ENCODE measurements around the gene SMIM7. TPM values are rescaled to one million over a fixed set of nuclear protein-coding genes. Genes with fewer than 3 reads are reported as not detected.
A peak's percentile ranks its signal among the peaks of the same experiment; 100 is the strongest.

SMIM7 gene
- total RNA-seq, 1 donor from 2014 or later, result 78.7 TPM

DNA sequence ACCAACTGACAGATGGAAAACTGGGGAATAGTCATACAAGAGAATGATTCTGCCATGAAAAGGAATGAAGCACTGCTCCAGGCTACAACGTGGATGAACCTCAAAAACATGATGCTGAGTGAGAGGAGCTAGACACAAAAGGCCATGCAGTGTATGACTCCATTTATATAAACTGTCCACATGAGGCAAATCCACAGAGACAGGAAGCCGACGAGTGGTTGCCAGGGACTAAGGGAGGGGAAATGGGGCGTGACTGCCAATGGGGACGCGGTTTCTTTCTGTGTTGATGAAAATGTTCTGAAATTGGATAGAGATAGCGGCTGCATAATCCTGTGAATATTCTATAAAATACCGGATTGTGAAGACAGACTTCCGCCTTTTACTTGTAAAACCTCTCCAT is 10.2 kb downstream of the SMIM7 start:
- Mint-ChIP-seq H3K4me1 (peaks cover 8% of the 10 kb centered on the region), H3K36me3 (ENCODE audit: low read depth) (peaks cover 34% of the 10 kb centered on the region), H3K27ac (ENCODE audit: unreplicated experiment) (no peak overlapping the region), H3K9me3 (no peaks in the 10 kb centered on the region), H3K4me3 (no peak overlapping the region), H3K27me3 (ENCODE audit: low read depth) (no peaks in the 10 kb centered on the region)
- no peak for DNase-seq (ENCODE audit: low read depth, low spot score)
- TF ChIP-seq, protein P1, sequence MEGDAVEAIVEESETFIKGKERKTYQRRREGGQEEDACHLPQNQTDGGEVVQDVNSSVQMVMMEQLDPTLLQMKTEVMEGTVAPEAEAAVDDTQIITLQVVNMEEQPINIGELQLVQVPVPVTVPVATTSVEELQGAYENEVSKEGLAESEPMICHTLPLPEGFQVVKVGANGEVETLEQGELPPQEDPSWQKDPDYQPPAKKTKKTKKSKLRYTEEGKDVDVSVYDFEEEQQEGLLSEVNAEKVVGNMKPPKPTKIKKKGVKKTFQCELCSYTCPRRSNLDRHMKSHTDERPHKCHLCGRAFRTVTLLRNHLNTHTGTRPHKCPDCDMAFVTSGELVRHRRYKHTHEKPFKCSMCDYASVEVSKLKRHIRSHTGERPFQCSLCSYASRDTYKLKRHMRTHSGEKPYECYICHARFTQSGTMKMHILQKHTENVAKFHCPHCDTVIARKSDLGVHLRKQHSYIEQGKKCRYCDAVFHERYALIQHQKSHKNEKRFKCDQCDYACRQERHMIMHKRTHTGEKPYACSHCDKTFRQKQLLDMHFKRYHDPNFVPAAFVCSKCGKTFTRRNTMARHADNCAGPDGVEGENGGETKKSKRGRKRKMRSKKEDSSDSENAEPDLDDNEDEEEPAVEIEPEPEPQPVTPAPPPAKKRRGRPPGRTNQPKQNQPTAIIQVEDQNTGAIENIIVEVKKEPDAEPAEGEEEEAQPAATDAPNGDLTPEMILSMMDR (conservative IDR thresholded peaks at IDR 0.05), result no peak

DNA sequence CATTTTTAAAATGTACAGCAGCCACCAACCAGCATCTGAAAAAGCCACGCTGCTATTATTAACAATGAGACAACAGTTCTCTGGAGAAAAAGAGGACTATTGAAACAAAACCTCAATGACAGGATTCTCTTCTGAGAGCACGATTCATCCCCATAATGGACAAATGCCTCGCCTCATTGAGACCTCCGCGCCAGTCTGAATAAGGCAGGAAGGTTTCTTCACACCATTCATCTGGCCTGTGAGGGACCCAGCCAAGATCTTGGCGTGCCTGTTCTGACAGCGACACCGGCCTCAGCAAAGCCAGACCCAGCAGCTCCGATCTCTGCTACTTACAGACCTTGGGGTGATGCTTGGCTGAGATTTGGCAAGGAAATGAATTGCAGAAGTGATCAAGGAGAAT is 14.8 kb downstream of the SMIM7 start:
- Mint-ChIP-seq H3K27me3 (ENCODE audit: low read depth) (no peaks in the 10 kb centered on the region), H3K27ac (ENCODE audit: unreplicated experiment) (peak overlapping the region; percentile 96), H3K4me1 (peaks cover 10% of the 10 kb centered on the region), H3K9me3 (no peaks in the 10 kb centered on the region), H3K36me3 (ENCODE audit: low read depth) (peaks cover 18% of the 10 kb centered on the region), H3K4me3 (peak overlapping the region; percentile 47)
- TF ChIP-seq, protein P1 (conservative IDR thresholded peaks at IDR 0.05), result no peak
- DNase-seq (ENCODE audit: low read depth, low spot score), result peak; percentile 8

DNA sequence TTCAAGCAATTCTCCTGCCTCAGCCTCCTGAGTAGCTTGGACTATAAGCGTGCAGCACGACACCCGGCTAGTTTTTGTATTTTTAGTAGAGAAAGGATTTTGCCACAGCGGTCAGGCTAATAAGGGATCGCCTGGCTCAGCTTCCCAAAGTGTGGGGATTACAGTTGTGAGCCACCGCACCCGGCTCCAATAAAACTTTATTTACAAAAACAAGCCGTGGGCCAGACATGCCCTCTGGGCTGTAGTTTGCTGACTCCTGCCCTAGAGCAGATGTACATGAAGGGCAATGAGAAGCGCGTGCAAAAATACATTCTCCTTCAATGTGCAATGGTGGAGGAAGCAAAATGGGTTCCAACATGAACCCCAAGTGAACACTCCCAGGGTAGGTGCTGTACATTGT is 18.2 kb downstream of the SMIM7 start:
- no peak for DNase-seq (ENCODE audit: low read depth, low spot score)
- Mint-ChIP-seq H3K9me3 (no peaks in the 10 kb centered on the region), H3K27me3 (ENCODE audit: low read depth) (no peaks in the 10 kb centered on the region), H3K4me3 (no peak overlapping the region), H3K27ac (ENCODE audit: unreplicated experiment) (no peak overlapping the region), H3K4me1 (peaks cover 10% of the 10 kb centered on the region), H3K36me3 (ENCODE audit: low read depth) (peaks cover 19% of the 10 kb centered on the region)
- TF ChIP-seq, protein P1 (conservative IDR thresholded peaks at IDR 0.05), result no peak

DNA sequence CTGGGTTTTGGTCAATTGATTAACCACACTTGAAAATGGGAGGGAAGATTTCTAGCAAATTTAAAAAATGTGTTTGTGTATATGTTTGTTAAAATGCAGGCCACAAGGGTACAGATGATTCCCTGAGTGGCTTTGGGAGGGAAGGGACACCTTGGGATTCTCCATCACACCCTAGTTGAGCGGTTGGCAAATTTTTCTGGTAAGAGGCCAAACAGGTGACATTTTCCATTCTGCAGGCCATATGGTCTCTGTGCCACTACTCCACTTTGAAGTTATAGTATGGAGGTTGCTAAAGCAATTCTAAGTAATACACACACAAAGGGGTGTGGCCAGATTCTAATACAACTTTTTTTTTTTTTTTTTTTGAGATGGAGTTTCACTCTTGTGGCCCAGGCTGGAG is 19.0 kb downstream of the SMIM7 start:
- Mint-ChIP-seq H3K4me1 (peaks cover 10% of the 10 kb centered on the region), H3K27me3 (ENCODE audit: low read depth) (no peaks in the 10 kb centered on the region), H3K36me3 (ENCODE audit: low read depth) (peaks cover 19% of the 10 kb centered on the region), H3K27ac (ENCODE audit: unreplicated experiment) (peak overlapping the region; percentile 57), H3K4me3 (no peak overlapping the region), H3K9me3 (no peaks in the 10 kb centered on the region)
- TF ChIP-seq, protein P1 (conservative IDR thresholded peaks at IDR 0.05), result no peak
- DNase-seq (ENCODE audit: low read depth, low spot score), result no peak

DNA sequence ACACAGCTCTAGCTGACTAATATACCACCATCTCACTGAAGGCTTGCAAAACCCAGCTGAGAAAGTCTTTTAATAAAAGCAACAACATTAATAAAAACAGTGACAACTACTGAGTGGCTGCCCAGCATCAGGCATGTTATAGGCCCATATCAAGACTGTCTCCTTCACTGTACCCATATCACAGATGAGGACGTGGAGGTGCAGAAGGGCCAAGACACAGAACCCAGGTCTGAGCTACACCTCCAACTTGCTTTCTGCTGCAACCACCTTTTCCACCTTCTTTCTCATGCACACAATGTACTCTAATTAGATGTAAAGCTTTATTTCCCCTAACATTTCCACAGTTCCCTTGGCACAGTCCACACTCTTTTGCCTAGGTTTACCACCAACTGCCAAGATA is 21.3 kb downstream of the SMIM7 start:
- H3K27me3 Mint-ChIP-seq (ENCODE audit: low read depth), result no peaks in the 10 kb centered on the region
- no peak for DNase-seq (ENCODE audit: low read depth, low spot score)
- H3K4me3 Mint-ChIP-seq, result no peak overlapping the region
- H3K36me3 Mint-ChIP-seq (ENCODE audit: low read depth), result peaks cover 14% of the 10 kb centered on the region
- no peaks in the 10 kb centered on the region for H3K9me3 Mint-ChIP-seq
- TF ChIP-seq, protein P1 (conservative IDR thresholded peaks at IDR 0.05), result no peak
- H3K4me1 Mint-ChIP-seq, result no peaks in the 10 kb centered on the region
- no peak overlapping the region for H3K27ac Mint-ChIP-seq (ENCODE audit: unreplicated experiment)

DNA sequence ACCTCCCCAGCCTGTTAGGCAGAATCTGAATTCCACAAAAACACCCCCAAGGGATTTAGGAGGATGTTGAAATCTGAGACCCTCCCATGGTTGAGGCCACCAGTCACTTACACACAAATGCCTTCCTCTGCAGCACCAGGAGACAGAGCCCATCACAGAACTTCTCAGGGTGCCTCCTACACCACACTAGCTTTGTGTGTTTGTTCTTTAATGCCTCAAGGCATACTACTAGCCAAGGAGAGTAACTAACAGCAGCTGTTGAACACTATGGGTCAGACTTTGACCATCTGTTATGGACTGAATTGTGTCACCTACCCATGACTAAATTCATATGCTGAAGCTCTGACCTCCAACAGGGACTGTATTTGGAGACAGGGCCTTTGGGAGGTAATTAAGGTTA is 22.4 kb downstream of the SMIM7 start:
- H3K36me3 Mint-ChIP-seq (ENCODE audit: low read depth), result peaks cover 7% of the 10 kb centered on the region
- H3K4me1 Mint-ChIP-seq, result no peaks in the 10 kb centered on the region
- no peak overlapping the region for H3K4me3 Mint-ChIP-seq
- H3K27me3 Mint-ChIP-seq (ENCODE audit: low read depth), result no peaks in the 10 kb centered on the region
- DNase-seq (ENCODE audit: low read depth, low spot score), result no peak
- TF ChIP-seq, protein P1 (conservative IDR thresholded peaks at IDR 0.05), result no peak
- H3K9me3 Mint-ChIP-seq, result no peaks in the 10 kb centered on the region
- H3K27ac Mint-ChIP-seq (ENCODE audit: unreplicated experiment), result peak overlapping the region; percentile 75
